SK-N-SH treated with all-trans-retinoic acid at 6 μM for 48 hours (cell line): Measurements from ENCODE around the gene MYO3B.
A peak's percentile ranks its signal among the peaks of the same experiment; 100 is the strongest.

Experiments used
- ATAC-seq: fragments of 200-7000 bp; cut with Tn5 transposase; 3 replicates; pipeline ENCODE4 v1.9.1; 2020; ENCODE audit warnings: mild to moderate bottlenecking, moderate library complexity
- ARNTL ChIP-seq: fragments of 450-650 bp; formaldehyde crosslinking; IDR thresholded peaks from 2 replicates; pipeline ENCODE4 v1.5.0; 2020; ENCODE audit warnings: low read depth, mild to moderate bottlenecking, moderate library complexity, borderline replicate concordance
- BACH2 ChIP-seq: fragments of 250-450 bp; sonication (Bioruptor Pico); IDR thresholded peaks from 2 replicates; pipeline ENCODE4 v1.9.0; 2021; ENCODE audit warnings: mild to moderate bottlenecking, borderline replicate concordance
- CREB5 ChIP-seq: fragments of 250-450 bp; sonication (Bioruptor Pico); IDR thresholded peaks from 2 replicates; pipeline ENCODE4 v1.5.1; 2020; ENCODE audit warnings: low read depth, mild to moderate bottlenecking, moderate library complexity
- CSDC2 ChIP-seq: fragments of 250-450 bp; sonication (Bioruptor Pico); IDR thresholded peaks from 2 replicates; pipeline ENCODE4 v1.5.0; 2020; ENCODE audit warnings: mild to moderate bottlenecking, moderate library complexity
- ESRRG ChIP-seq: fragments of 250-450 bp; sonication (Bioruptor Pico); IDR thresholded peaks from 2 replicates; pipeline ENCODE4 v1.6.1; 2021; ENCODE audit warnings: mild to moderate bottlenecking
- ISL1 ChIP-seq: fragments of 250-450 bp; sonication (Bioruptor Pico); IDR thresholded peaks from 2 replicates; pipeline ENCODE4 v2.1.2; 2022; ENCODE audit warnings: mild to moderate bottlenecking, moderate library complexity
- OSR1 ChIP-seq: fragments of 250-450 bp; sonication (Bioruptor Pico); IDR thresholded peaks from 2 replicates; pipeline ENCODE4 v1.8.0; 2022; ENCODE audit warnings: moderate library complexity, mild to moderate bottlenecking, inconsistent platforms
- PPARA ChIP-seq: fragments of 250-450 bp; sonication (Bioruptor Pico); IDR thresholded peaks from 2 replicates; pipeline ENCODE4 v1.5.0; 2020; ENCODE audit warnings: mild to moderate bottlenecking, borderline replicate concordance
- RARB ChIP-seq: fragments of 250-450 bp; sonication (Bioruptor Pico); IDR thresholded peaks from 2 replicates; pipeline ENCODE4 v1.8.0; 2021; ENCODE audit warnings: mild to moderate bottlenecking, moderate library complexity
- TCF4 ChIP-seq: fragments of 250-450 bp; sonication (Bioruptor Pico); IDR thresholded peaks from 2 replicates; pipeline ENCODE4 v1.8.0; 2021; ENCODE audit warnings: mild to moderate bottlenecking, moderate library complexity, borderline replicate concordance
- TOX ChIP-seq: fragments of 250-450 bp; sonication (Bioruptor Pico); IDR thresholded peaks from 2 replicates; pipeline ENCODE4 v1.8.0; 2021; ENCODE audit warnings: mild to moderate bottlenecking, moderate library complexity, borderline replicate concordance
- TSHZ2 ChIP-seq: fragments of 250-450 bp; sonication (Bioruptor Pico); IDR thresholded peaks from 2 replicates; pipeline ENCODE4 v1.5.0; 2020; ENCODE audit warnings: mild to moderate bottlenecking, moderate library complexity
- ZFP3 ChIP-seq: fragments of 250-450 bp; sonication (Bioruptor Pico); IDR thresholded peaks from 2 replicates; pipeline ENCODE4 v1.5.0; 2020; ENCODE audit warnings: mild to moderate bottlenecking, moderate library complexity
- ZFP30 ChIP-seq: fragments of 450-650 bp; formaldehyde crosslinking; IDR thresholded peaks from 2 replicates; pipeline ENCODE4 v1.5.0; 2022; ENCODE audit warnings: mild to moderate bottlenecking, moderate library complexity
- ZNF565 ChIP-seq: fragments of 450-650 bp; formaldehyde crosslinking; conservative IDR thresholded peaks from 2 replicates; pipeline ENCODE4 v1.5.0; 2020; ENCODE audit warnings: low read depth, mild to moderate bottlenecking, moderate library complexity
- TF ChIP-seq, protein P1 (sequence below): fragments of 250-450 bp; sonication (Bioruptor Pico); IDR thresholded peaks from 2 replicates; pipeline ENCODE4 v1.8.0; 2020; ENCODE audit warnings: mild to moderate bottlenecking, moderate library complexity, borderline replicate concordance

MYO3B gene

GRCh38 chr2:170163411-170164065, 14.4 kb upstream of the MYO3B start (continued):
- no peak for TF ChIP-seq CSDC2 (CRISPR knock-in tag)

GRCh38 chr2:170165129-170165528, 12.8 kb upstream of the MYO3B start:
- no peak; the same call in 2 of the 3 replicates for ATAC-seq
- no peak for TF ChIP-seq TSHZ2 (CRISPR knock-in tag)
- TF ChIP-seq ZNF565 (CRISPR knock-in tag): no peak
- TF ChIP-seq ZFP30 (CRISPR knock-in tag): no peak
- TF ChIP-seq CREB5 (CRISPR knock-in tag): no peak
- TF ChIP-seq TOX (CRISPR knock-in tag): no peak

DNA sequence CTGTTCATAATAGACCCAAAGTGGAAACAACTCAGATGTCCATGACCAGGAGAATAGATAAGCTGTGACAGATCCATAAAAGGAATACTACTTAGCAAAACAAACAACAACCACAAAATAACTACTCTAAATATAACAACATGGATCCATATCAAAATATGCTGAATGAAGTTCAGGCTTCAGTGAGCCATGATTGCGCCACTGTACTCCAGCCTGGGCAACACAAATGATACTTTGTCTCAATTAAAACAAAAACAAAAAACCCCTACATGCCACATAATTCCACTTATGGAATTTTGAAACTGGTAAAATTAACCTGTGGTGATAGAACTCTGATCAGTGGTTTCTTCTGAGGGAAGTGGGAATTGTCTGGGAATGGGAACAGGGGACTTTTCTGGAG, 11.2 kb upstream of the MYO3B start:
- no peak for ATAC-seq
- TF ChIP-seq ESRRG (CRISPR knock-in tag) (no peak), OSR1 (CRISPR knock-in tag) (no peak)

DNA sequence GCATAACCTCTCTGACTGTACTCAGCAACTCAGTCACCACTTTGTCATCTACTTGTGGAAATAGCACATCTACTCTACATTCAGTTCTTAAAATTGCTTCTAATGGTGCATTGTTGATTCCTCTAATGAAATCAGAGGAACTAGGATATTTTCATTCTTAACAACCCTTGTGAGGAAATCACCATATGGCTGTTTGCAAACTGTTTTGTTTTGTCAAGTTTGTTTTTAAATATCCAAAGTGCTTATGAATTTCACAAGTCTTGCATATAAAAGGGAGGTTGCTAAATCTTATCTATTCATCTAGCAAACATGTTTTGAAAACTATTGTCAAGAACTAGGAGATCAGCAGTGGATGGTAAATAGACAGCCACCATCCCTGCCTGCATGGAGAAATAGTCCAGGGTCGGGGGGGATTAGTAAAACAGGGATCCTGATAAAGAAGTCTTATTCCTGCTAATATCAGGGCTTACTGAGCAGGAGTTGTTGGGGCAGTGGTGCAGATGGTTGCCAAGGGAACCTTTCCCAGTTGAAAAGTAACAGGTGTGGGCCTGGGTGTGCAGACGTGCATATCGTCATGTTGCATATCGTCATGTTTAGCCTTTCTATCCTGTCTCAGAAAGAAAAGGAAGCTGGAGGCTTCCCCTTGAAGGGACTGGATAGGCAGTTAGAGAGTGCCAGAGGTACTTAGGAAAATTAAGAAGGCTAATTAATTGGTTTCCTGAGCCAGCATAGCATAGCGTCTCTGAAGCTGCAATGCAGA, 7.5 kb upstream of the MYO3B start:
- no peak for ATAC-seq
- TF ChIP-seq ZFP3 (CRISPR knock-in tag) (no peak), RARB (CRISPR knock-in tag) (no peak)
- TF ChIP-seq, all 23 proteins: peak for 0

- peak; percentile 64; the same call in 1 of the 3 replicates for ATAC-seq
- TF ChIP-seq, protein P1, sequence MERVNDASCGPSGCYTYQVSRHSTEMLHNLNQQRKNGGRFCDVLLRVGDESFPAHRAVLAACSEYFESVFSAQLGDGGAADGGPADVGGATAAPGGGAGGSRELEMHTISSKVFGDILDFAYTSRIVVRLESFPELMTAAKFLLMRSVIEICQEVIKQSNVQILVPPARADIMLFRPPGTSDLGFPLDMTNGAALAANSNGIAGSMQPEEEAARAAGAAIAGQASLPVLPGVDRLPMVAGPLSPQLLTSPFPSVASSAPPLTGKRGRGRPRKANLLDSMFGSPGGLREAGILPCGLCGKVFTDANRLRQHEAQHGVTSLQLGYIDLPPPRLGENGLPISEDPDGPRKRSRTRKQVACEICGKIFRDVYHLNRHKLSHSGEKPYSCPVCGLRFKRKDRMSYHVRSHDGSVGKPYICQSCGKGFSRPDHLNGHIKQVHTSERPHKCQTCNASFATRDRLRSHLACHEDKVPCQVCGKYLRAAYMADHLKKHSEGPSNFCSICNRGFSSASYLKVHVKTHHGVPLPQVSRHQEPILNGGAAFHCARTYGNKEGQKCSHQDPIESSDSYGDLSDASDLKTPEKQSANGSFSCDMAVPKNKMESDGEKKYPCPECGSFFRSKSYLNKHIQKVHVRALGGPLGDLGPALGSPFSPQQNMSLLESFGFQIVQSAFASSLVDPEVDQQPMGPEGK (CRISPR knock-in tag): no peak
- TF ChIP-seq PPARA (CRISPR knock-in tag) (no peak), ISL1 (CRISPR knock-in tag) (no peak), ARNTL (CRISPR knock-in tag) (no peak), TCF4 (CRISPR knock-in tag) (peak; percentile 51), BACH2 (CRISPR knock-in tag) (no peak)
Observed at GRCh38 chr2:170176212-170176611, 1.7 kb upstream of the MYO3B start.

DNA sequence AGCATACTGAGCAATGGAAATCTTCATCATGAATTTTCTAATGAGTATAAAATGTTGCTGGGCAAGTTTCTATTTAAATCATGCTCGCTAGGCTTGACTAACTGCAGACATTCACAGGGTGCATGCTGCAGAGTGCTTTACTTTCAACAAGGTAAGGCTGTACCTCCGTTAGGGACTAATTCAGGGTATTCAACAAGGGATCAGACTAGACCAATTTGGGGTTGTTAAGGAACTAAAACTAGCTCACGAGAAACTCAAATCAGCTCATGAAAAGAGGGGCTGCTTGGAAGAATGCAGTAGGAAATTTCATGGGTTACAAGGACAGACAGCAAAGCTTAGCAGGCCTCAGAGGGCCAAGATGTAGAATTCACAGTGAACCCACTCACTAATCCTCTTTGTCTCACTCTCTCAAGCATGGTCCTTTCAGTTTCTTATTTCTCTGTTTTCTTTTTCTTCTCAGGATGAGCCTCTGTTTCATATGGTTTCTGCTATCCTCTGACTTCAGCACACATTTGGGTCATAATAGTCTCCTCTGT, 2.2 kb downstream of the MYO3B start:
- TF ChIP-seq, protein P1 (CRISPR knock-in tag): no peak
- TF ChIP-seq TCF4 (CRISPR knock-in tag) (no peak), ARNTL (CRISPR knock-in tag) (no peak), RARB (CRISPR knock-in tag) (no peak)
- TF ChIP-seq, all 23 proteins: peak for 0
- no peak for ATAC-seq
